HG03196 (cell line): ENCODE data around the gene LCAT.
"Not testable (repeated sequence)": the region's sequence is repeated elsewhere in the genome, so short reads cannot be mapped to it uniquely, and the experiment has no call there.

Experiments
- ATAC-seq: cut with Tn5 transposase; IDR thresholded peaks from one replicate; pipeline ENCODE4 v1.9.1; 2021; ENCODE audit not compliant: unreplicated experiment

The LCAT gene

GRCh38 chr16:67933805-67934204, 10.1 kb downstream of the LCAT start:
- no peak for ATAC-seq

GRCh38 chr16:67932462-67932840, 11.5 kb downstream of the LCAT start:
- ATAC-seq = no peak

GRCh38 chr16:67931712-67932461, 12.0 kb downstream of the LCAT start, which contains the start of gene CTRL:
CTRL (minus strand) TSS chr16:67931862; CDS start chr16:67931852, 10 bp downstream.
- no peak for ATAC-seq

GRCh38 chr16:67930678-67931211, 13.2 kb downstream of the LCAT start:
- no peak for ATAC-seq

- no peak for ATAC-seq
Measured at GRCh38 chr16:67930191-67930590, 13.7 kb downstream of the LCAT start.

GRCh38 chr16:67928561-67929364, 15.2 kb downstream of the LCAT start:
- ATAC-seq = no peak

- no peak for ATAC-seq
Measured at GRCh38 chr16:67928147-67928546, 15.8 kb downstream of the LCAT start.

- ATAC-seq = no peak
Measured at GRCh38 chr16:67927131-67927941, 16.6 kb downstream of the LCAT start.

GRCh38 chr16:67926181-67926750, 17.7 kb downstream of the LCAT start:
- ATAC-seq = no peak

- ATAC-seq = no peak
Measured at GRCh38 chr16:67924140-67924906, 19.6 kb downstream of the LCAT start.

GRCh38 chr16:67923414-67924116, 20.4 kb downstream of the LCAT start:
- ATAC-seq = no peak

- no peak for ATAC-seq
Measured at GRCh38 chr16:67922740-67923139, 21.2 kb downstream of the LCAT start.

GRCh38 chr16:67922221-67922620, 21.7 kb downstream of the LCAT start:
- ATAC-seq = no peak

GRCh38 chr16:67919622-67920221, 24.2 kb downstream of the LCAT start:
- no peak for ATAC-seq

- ATAC-seq = no peak
Measured at GRCh38 chr16:67917852-67918236, 26.1 kb downstream of the LCAT start.

- ATAC-seq = no peak
Measured at GRCh38 chr16:67917140-67917851, 26.6 kb downstream of the LCAT start.

- no peak for ATAC-seq
Measured at GRCh38 chr16:67915831-67916723, 27.8 kb downstream of the LCAT start.

GRCh38 chr16:67915496-67915769, 28.5 kb downstream of the LCAT start:
- not testable (repeated sequence) for ATAC-seq
